PC-9 (cell line): ENCODE measurements around the gene PHACTR4.

Experiments
- EZH2 ChIP-seq: fragments of 200-600 bp; sonication (generic); IDR thresholded peaks from 2 replicates; pipeline ENCODE4 v1.8.0; 2017; ENCODE audit warnings: antibody characterized with exemption, low read depth
- TF ChIP-seq, protein P1 (sequence below): fragments of 200-600 bp; sonication (generic); conservative IDR thresholded peaks from 2 replicates; pipeline ENCODE4 v1.6.1; 2017; ENCODE audit warnings: mixed run types, antibody characterized with exemption, mild to moderate bottlenecking, moderate library complexity

DNA sequence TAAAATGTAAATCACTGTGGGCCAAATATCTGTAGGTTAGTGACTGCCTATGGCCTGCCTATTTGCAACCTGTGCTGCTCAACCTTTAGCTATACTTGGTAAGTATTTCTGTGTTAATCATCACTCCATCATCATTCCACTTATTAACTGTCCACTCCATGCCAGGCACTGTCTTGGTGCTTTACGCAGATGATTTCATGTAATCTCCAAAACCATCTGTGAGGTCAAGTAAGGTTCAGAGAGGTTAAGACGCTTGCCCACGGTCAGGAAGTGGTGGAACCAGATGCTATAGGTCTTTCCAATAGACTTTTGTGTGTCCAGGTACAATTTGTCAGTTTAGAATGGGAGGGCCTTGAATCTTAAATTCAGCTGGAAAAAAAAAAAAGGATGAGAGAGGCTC, 10.8 kb upstream of the PHACTR4 start:
- TF ChIP-seq, protein P1, sequence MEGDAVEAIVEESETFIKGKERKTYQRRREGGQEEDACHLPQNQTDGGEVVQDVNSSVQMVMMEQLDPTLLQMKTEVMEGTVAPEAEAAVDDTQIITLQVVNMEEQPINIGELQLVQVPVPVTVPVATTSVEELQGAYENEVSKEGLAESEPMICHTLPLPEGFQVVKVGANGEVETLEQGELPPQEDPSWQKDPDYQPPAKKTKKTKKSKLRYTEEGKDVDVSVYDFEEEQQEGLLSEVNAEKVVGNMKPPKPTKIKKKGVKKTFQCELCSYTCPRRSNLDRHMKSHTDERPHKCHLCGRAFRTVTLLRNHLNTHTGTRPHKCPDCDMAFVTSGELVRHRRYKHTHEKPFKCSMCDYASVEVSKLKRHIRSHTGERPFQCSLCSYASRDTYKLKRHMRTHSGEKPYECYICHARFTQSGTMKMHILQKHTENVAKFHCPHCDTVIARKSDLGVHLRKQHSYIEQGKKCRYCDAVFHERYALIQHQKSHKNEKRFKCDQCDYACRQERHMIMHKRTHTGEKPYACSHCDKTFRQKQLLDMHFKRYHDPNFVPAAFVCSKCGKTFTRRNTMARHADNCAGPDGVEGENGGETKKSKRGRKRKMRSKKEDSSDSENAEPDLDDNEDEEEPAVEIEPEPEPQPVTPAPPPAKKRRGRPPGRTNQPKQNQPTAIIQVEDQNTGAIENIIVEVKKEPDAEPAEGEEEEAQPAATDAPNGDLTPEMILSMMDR = no peak
- TF ChIP-seq EZH2 = no peak
